ENCODE data around the gene EMILIN2.

GRCh38 chr18:2846636-2847316 lies at the start of gene EMILIN2:
- TF ChIP-seq CTCF (IDR thresholded peaks at IDR 0.05) (no peak), POLR2A (IDR thresholded peaks at IDR 0.05) (no peak), POLR2AphosphoS5 (IDR thresholded peaks at IDR 0.05) (no peak)

Measured in prostate gland (tissue), 2 donors.